PC-9 (cell line): ENCODE results near the gene CACNB3. TPM values are rescaled to one million over a fixed set of nuclear protein-coding genes. Genes with fewer than 3 reads are reported as not detected.

Source experiments
- BruUV-seq: library from RNA; stranded (reverse); fragments of 400-500 nt; replicated peaks from 2 replicates; lab custom pipeline; 2021; lab: Mats Ljungman, UMichigan
- CTCF ChIA-PET: fragments of 300-600 bp; sonication (Branson Sonifier 250); formaldehyde crosslinking; loops from one replicate; lab custom pipeline; 2022; ENCODE audit warnings: antibody characterized with exemption; lab: Charles Lee
- POLR2A ChIA-PET: fragments of 300-600 bp; sonication (Branson Sonifier 250); formaldehyde crosslinking; loops from one replicate; lab custom pipeline; 2022; ENCODE audit warnings: antibody characterized with exemption; ENCODE audit not compliant: unreplicated experiment; lab: Charles Lee
- DNase-seq, 2 experiments: peaks; one replicate each; pipeline versions ENCODE4 v3.0.0 to v3.0.0-alpha.2; 2015 to 2022; ENCODE audit warnings: mixed read lengths in 1 of 2
- H2AFZ ChIP-seq: fragments of 200-600 bp; sonication (generic); 2 replicates; pipeline ENCODE4 v1.8.1; 2017; ENCODE audit warnings: antibody characterized with exemption
- H3F3A ChIP-seq: fragments of 200-600 bp; sonication (generic); 2 replicates; pipeline ENCODE4 v1.8.1; 2017; ENCODE audit warnings: antibody characterized with exemption, mild to moderate bottlenecking, low read depth; ENCODE audit not compliant: insufficient read depth
- H3K27ac ChIP-seq: fragments of 200-600 bp; sonication (generic); 2 replicates; pipeline ENCODE4 v1.6.1; 2016; ENCODE audit warnings: mixed run types
- H3K27me3 ChIP-seq: fragments of 200-600 bp; sonication (generic); 2 replicates; pipeline ENCODE4 v1.6.1; 2016; ENCODE audit warnings: low read depth, mixed run types; ENCODE audit not compliant: insufficient read depth
- H3K36me3 ChIP-seq: fragments of 200-600 bp; sonication (generic); 2 replicates; pipeline ENCODE4 v1.6.1; 2016; ENCODE audit warnings: low read depth, mixed run types
- H3K4me1 ChIP-seq: fragments of 200-600 bp; sonication (generic); replicated peaks from 2 replicates; pipeline ENCODE4 v1.6.1; 2016; ENCODE audit warnings: mixed run types; ENCODE audit not compliant: insufficient read depth
- H3K4me2 ChIP-seq: fragments of 200-600 bp; sonication (generic); 2 replicates; pipeline ENCODE4 v1.6.1; 2017; ENCODE audit warnings: mixed run types
- H3K4me3 ChIP-seq: fragments of 200-600 bp; sonication (generic); 2 replicates; pipeline ENCODE4 v1.6.1; 2016; ENCODE audit warnings: mixed run types
- H3K79me2 ChIP-seq: fragments of 200-600 bp; sonication (generic); 2 replicates; pipeline ENCODE4 v1.6.1; 2017; ENCODE audit warnings: low read depth, mixed run types
- H3K9me2 ChIP-seq: fragments of 200-600 bp; sonication (generic); 2 replicates; pipeline ENCODE4 v1.8.1; 2017; ENCODE audit warnings: mild to moderate bottlenecking; ENCODE audit not compliant: insufficient read depth
- H3K9me3 ChIP-seq: fragments of 200-600 bp; sonication (generic); 2 replicates; pipeline ENCODE4 v1.8.1; 2016; ENCODE audit warnings: low read depth; ENCODE audit not compliant: insufficient read depth
- H4K20me1 ChIP-seq: fragments of 200-600 bp; sonication (generic); 2 replicates; pipeline ENCODE4 v1.8.1; 2017; ENCODE audit not compliant: insufficient read depth
- EZH2 ChIP-seq: fragments of 200-600 bp; sonication (generic); IDR thresholded peaks from 2 replicates; pipeline ENCODE4 v1.8.0; 2017; ENCODE audit warnings: antibody characterized with exemption, low read depth
- intact Hi-C: fragments of 100-400 bp; cut with micrococcal nuclease; formaldehyde crosslinking; loops from one replicate; pipeline ENCODE4 v1.10.0; 2022; ENCODE audit not compliant: unreplicated experiment
- total RNA-seq: library from RNA; stranded (reverse); gene quantifications from 2 replicates; pipeline ENCODE4 v1.2.3, GENCODE V29; 2021
- TF ChIP-seq, protein P1 (sequence below): fragments of 200-600 bp; sonication (generic); conservative IDR thresholded peaks from 2 replicates; pipeline ENCODE4 v1.6.1; 2017; ENCODE audit warnings: mixed run types, antibody characterized with exemption, mild to moderate bottlenecking, moderate library complexity

Gene CACNB3
- total RNA-seq, 1 experiment from 2014 or later, result 35.4 TPM

DNA sequence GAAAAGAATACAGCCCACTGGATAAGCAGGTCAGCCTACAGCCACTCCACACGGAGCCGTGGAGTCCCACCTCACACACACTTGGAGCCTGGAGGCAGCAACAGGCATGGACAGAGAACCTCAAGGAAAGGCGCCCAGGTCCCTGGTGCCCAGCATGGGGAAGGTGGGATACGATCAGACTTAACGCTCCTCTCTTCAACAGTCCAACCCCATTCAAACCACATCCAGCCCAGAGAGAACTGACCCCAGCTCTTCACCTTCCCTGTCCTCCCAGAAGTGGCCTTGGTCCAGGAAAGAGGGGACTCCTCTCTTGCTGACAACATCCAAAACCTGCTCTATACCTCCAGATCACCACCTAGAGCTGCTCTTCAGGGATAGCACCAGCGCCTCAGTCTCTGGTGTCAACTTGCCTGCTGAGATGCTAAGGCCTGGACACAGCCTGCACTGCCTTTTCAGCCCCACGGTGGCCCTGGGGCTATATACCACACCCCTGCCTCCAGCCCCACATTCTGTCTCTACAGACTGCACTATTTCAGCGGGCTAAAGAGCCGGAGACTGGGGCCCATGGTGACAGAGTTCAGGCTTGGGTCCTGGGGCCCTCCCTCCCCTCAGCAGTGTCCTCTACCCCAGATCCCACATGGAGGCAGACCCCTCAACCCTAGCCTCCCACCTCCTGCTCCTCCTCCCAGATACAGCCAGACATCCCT is 36.4 kb upstream of the CACNB3 start:
- no peak overlapping the region for H3K4me3 ChIP-seq
- no peaks in the 10 kb centered on the region for H3K9me2 ChIP-seq
- ChIA-PET POLR2A (no interaction called here), CTCF (no interaction called here)
- peaks cover 41% of the 10 kb centered on the region for H3K4me1 ChIP-seq
- no peaks in the 10 kb centered on the region for H3K9me3 ChIP-seq
- TF ChIP-seq, protein P1, sequence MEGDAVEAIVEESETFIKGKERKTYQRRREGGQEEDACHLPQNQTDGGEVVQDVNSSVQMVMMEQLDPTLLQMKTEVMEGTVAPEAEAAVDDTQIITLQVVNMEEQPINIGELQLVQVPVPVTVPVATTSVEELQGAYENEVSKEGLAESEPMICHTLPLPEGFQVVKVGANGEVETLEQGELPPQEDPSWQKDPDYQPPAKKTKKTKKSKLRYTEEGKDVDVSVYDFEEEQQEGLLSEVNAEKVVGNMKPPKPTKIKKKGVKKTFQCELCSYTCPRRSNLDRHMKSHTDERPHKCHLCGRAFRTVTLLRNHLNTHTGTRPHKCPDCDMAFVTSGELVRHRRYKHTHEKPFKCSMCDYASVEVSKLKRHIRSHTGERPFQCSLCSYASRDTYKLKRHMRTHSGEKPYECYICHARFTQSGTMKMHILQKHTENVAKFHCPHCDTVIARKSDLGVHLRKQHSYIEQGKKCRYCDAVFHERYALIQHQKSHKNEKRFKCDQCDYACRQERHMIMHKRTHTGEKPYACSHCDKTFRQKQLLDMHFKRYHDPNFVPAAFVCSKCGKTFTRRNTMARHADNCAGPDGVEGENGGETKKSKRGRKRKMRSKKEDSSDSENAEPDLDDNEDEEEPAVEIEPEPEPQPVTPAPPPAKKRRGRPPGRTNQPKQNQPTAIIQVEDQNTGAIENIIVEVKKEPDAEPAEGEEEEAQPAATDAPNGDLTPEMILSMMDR, result no peak
- TF ChIP-seq EZH2, result no peak
- H3K36me3 ChIP-seq, result no peaks in the 10 kb centered on the region
- no peaks in the 10 kb centered on the region for H3K27me3 ChIP-seq
- intact Hi-C loops, result no loop called here
- no peaks in the 10 kb centered on the region; the same call in 1 of the 2 replicates for H4K20me1 ChIP-seq
- peaks cover 36% of the 10 kb centered on the region for H3K79me2 ChIP-seq
- H3F3A ChIP-seq, result peaks cover 15% of the 10 kb centered on the region; the same call in 1 of the 2 replicates
- H3K27ac ChIP-seq, result peak overlapping the region; percentile 64
- no peak overlapping the region for H2AFZ ChIP-seq
- H3K4me2 ChIP-seq, result peak overlapping the region; percentile 65
- DNase-seq, result no peak
- no TSS peak for BruUV-seq

DNA sequence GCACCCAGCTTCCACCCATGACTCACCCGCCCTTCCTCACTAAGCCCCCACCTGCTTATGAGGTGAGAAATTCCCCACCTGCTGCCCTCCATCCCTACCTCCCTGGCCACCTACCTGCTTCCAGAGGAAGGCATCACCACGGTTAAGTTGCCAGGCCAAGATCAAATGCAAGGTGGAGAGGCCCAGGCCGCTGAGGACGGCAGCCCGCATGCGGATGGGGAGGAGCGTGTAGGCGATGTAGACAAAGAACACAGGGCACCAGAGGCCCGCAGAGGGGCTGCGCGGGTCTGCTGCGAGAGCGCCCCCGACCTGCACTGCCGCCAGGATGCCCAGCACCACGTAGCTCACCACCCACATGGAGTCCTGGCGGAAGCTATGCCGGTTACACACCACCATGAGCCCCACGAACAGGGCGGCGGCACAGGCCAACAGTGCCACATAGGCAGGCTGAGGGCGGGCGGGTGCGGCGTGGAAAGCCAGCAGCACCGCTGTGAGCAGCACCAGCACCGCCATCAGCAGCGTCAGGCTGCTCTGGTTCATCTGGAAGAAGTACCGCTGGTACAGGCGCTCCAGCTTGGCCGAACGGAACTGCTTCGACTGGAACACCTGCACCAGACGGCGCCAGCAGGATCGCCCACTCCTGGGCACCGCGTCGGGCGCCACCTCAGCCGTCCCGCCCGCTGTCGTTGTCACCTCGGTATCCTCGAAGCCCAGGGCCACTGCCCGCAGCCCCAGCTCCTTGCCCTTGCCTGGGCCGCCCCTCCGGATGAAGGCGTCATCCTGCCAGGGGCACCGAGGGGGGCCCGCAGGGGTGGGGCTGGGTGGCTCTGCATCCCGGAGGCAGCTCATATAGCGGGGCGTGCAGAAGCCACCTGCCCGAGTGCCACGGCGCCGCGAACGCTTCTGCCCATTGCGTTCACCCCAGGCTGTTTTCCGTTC is 35.6 kb upstream of the CACNB3 start:
- Histone ChIP-seq H3K4me1 (peaks cover 49% of the 10 kb centered on the region), H3K79me2 (peaks cover 44% of the 10 kb centered on the region), H3K36me3 (no peaks in the 10 kb centered on the region), H4K20me1 (no peaks in the 10 kb centered on the region; the same call in 1 of the 2 replicates), H3K4me3 (no peak overlapping the region), H3K9me3 (no peaks in the 10 kb centered on the region), H3F3A (peaks cover 15% of the 10 kb centered on the region; the same call in 1 of the 2 replicates), H3K4me2 (peak overlapping the region; percentile 65), H2AFZ (no peak overlapping the region), H3K9me2 (no peaks in the 10 kb centered on the region), H3K27me3 (no peaks in the 10 kb centered on the region), H3K27ac (no peak overlapping the region)
- DNase-seq, result no peak
- BruUV-seq, result no TSS peak
- intact Hi-C loops, result no loop called here
- TF ChIP-seq EZH2, result no peak
- TF ChIP-seq, protein P1, result no peak
- POLR2A ChIA-PET, result no interaction called here
- CTCF ChIA-PET, result interaction anchor here (0.6 kb wide), 1 partner anchor 440 kb away, joined by 3 read pairs; no protein-coding TSS in a partner anchor

DNA sequence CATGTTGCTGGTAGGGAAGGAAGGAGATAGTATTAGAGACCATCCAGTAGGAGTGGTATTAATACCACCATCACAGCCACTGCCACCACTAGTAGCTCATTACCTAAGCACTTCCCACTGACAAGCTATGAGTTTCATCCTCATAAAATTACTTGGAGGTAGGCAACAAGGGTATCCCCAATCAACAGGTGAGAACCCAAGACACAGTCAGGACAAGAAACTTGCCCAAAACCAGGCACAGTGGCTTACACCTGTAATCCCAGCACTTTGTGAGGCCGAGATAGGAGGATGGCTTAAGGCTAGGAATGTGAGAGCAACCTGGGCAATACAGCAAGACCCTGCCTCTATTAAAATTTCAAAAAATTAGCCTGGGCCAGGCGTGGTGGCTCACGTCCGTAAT is 34.9 kb upstream of the CACNB3 start:
- TF ChIP-seq, protein P1, result no peak
- TF ChIP-seq EZH2, result no peak
- no peak for DNase-seq
- Histone ChIP-seq H3K9me2 (no peaks in the 10 kb centered on the region), H3K4me1 (peaks cover 53% of the 10 kb centered on the region), H3K4me2 (no peak overlapping the region), H3K9me3 (no peaks in the 10 kb centered on the region), H4K20me1 (no peaks in the 10 kb centered on the region; the same call in 1 of the 2 replicates), H3K4me3 (no peak overlapping the region), H3F3A (peaks cover 15% of the 10 kb centered on the region; the same call in 1 of the 2 replicates), H2AFZ (no peak overlapping the region), H3K27me3 (no peaks in the 10 kb centered on the region), H3K36me3 (no peaks in the 10 kb centered on the region), H3K79me2 (peaks cover 51% of the 10 kb centered on the region), H3K27ac (no peak overlapping the region)
- BruUV-seq, result no TSS peak
- intact Hi-C loops, result no loop called here
- ChIA-PET CTCF (no interaction called here), POLR2A (no interaction called here)
